ENCODE data around the gene PROSER2. TPM values are rescaled to one million over a fixed set of nuclear protein-coding genes. Genes with fewer than 3 reads are reported as not detected.
"Not testable (repeated sequence)": the region's sequence is repeated elsewhere in the genome, so short reads cannot be mapped to it uniquely, and the experiment has no call there.

The PROSER2 gene
- total RNA-seq, 1 donor: 16.2 TPM

GRCh38 chr10:11880151-11881029 lies 57.2 kb downstream of the PROSER2 start:
- no peak for DNase-seq (ENCODE audit: low read depth in 2 of 3, low spot score in 2 of 3)

GRCh38 chr10:11881030-11881476 lies 57.9 kb downstream of the PROSER2 start:
- no peak for DNase-seq (ENCODE audit: low read depth in 2 of 3, low spot score in 2 of 3)

GRCh38 chr10:11881477-11882417 lies 58.6 kb downstream of the PROSER2 start:
- DNase-seq (ENCODE audit: low read depth in 2 of 3, low spot score in 2 of 3): no peak

- peak in 1 of 3 donors; percentile 27 for DNase-seq (ENCODE audit: low read depth in 2 of 3, low spot score in 2 of 3)
Observed at GRCh38 chr10:11882646-11883375, 59.7 kb downstream of the PROSER2 start.

GRCh38 chr10:11884706-11885423 lies 61.7 kb downstream of the PROSER2 start:
- DNase-seq (ENCODE audit: low read depth in 2 of 3, low spot score in 2 of 3): no peak

- DNase-seq (ENCODE audit: low read depth in 2 of 3, low spot score in 2 of 3): no peak
Observed at GRCh38 chr10:11885437-11886137, 62.4 kb downstream of the PROSER2 start.

- DNase-seq (ENCODE audit: low read depth in 2 of 3, low spot score in 2 of 3): no peak
Observed at GRCh38 chr10:11886138-11886474, 63.0 kb downstream of the PROSER2 start.

- DNase-seq (ENCODE audit: low read depth in 2 of 3, low spot score in 2 of 3): no peak
Observed at GRCh38 chr10:11886851-11887250, 63.7 kb downstream of the PROSER2 start.

GRCh38 chr10:11887381-11888227 lies 64.4 kb downstream of the PROSER2 start:
- DNase-seq (ENCODE audit: low read depth in 2 of 3, low spot score in 2 of 3): no peak

GRCh38 chr10:11889263-11889662 lies 66.1 kb downstream of the PROSER2 start:
- DNase-seq (ENCODE audit: low read depth in 2 of 3, low spot score in 2 of 3): not testable (repeated sequence)

GRCh38 chr10:11891776-11892486 lies 68.8 kb downstream of the PROSER2 start:
- no peak for DNase-seq (ENCODE audit: low read depth in 2 of 3, low spot score in 2 of 3)

GRCh38 chr10:11893749-11894278 lies 70.7 kb downstream of the PROSER2 start:
- DNase-seq (ENCODE audit: low read depth in 2 of 3, low spot score in 2 of 3): no peak

GRCh38 chr10:11894381-11895107 lies 71.4 kb downstream of the PROSER2 start:
- no peak for DNase-seq (ENCODE audit: low read depth in 2 of 3, low spot score in 2 of 3)

GRCh38 chr10:11895108-11895466 lies 71.9 kb downstream of the PROSER2 start:
- DNase-seq (ENCODE audit: low read depth in 2 of 3, low spot score in 2 of 3): no peak

- DNase-seq (ENCODE audit: low read depth in 2 of 3, low spot score in 2 of 3): no peak
Observed at GRCh38 chr10:11895598-11895997, 72.4 kb downstream of the PROSER2 start.

GRCh38 chr10:11896549-11897200 lies 73.5 kb downstream of the PROSER2 start:
- peak in 1 of 3 donors; percentile 28 for DNase-seq (ENCODE audit: low read depth in 2 of 3, low spot score in 2 of 3)

GRCh38 chr10:11898033-11898371 lies 74.8 kb downstream of the PROSER2 start:
- DNase-seq (ENCODE audit: low read depth in 2 of 3, low spot score in 2 of 3): no peak

Data from hematopoietic multipotent progenitor cell (in vitro differentiated cells).